HEK293 (cell line): ENCODE results near the gene RRP12.

Experiments used
- CTCF ChIA-PET: fragments of 350-600 bp; formaldehyde crosslinking; extraction: SDS; loops from one replicate; lab custom pipeline; 2021; ENCODE audit warnings: antibody characterized with exemption; lab: Yijun Ruan, JAX
- POLR2A ChIA-PET: fragments of 300-600 bp; formaldehyde crosslinking; extraction: SDS; loops from one replicate; lab custom pipeline; 2020; ENCODE audit warnings: antibody characterized with exemption, inconsistent platforms; lab: Yijun Ruan, JAX
- H3K27ac ChIP-seq: fragments of 200-500 bp; sonication (Bioruptor generic); 2 replicates; pipeline ENCODE4 v1.5.1; 2014; ENCODE audit warnings: low read depth, low read length, control low read depth, inconsistent platforms; ENCODE audit errors: extremely low read depth
- H3K36me3 ChIP-seq, 2 experiments: fragments of 200-500 bp in 1 of 2; sonication (Bioruptor generic) in 1 of 2; 1 replicate in 1 of 2; 2 replicates in 1 of 2; pipeline ENCODE4 v1.5.1; 2014 to 2017; ENCODE audit warnings: inconsistent platforms in 2 of 2, low read length in 2 of 2; ENCODE audit not compliant: control insufficient read depth in 2 of 2, insufficient read depth in 1 of 2
- H3K4me1 ChIP-seq: fragments of 200-500 bp; sonication (Bioruptor generic); 2 replicates; pipeline ENCODE4 v1.5.1; 2014; ENCODE audit warnings: mild to moderate bottlenecking, low read length, inconsistent platforms; ENCODE audit not compliant: control insufficient read depth, insufficient read depth
- H3K4me3 ChIP-seq: 2 replicates; pipeline ENCODE4 v1.5.1; 2011; ENCODE audit warnings: low read depth, mild to moderate bottlenecking, control low read depth, low read length, moderate library complexity
- H3K9me3 ChIP-seq: fragments of 200-500 bp; sonication (Bioruptor generic); 2 replicates; pipeline ENCODE4 v1.5.1; 2014; ENCODE audit warnings: low read depth, low read length, inconsistent platforms; ENCODE audit not compliant: control insufficient read depth, insufficient read depth
- ELK4 ChIP-seq: IDR thresholded peaks from 2 replicates; pipeline ENCODE4 v1.6.1; 2011; ENCODE audit warnings: mild to moderate bottlenecking, low read depth, low read length, borderline replicate concordance
- FEZF1 ChIP-seq: fragments of 450-650 bp; formaldehyde crosslinking; IDR thresholded peaks from 2 replicates; pipeline ENCODE4 v1.5.1; 2016; ENCODE audit warnings: missing biosample characterization, missing genetic modification characterization
- GLI4 ChIP-seq: fragments of 450-650 bp; formaldehyde crosslinking; IDR thresholded peaks from 2 replicates; pipeline ENCODE4 v1.5.1; 2016; ENCODE audit warnings: missing biosample characterization, missing genetic modification characterization
- GLIS1 ChIP-seq: fragments of 450-650 bp; formaldehyde crosslinking; IDR thresholded peaks from 2 replicates; pipeline ENCODE4 v1.5.1; 2016; ENCODE audit warnings: missing biosample characterization, missing genetic modification characterization
- HOXC10 ChIP-seq: sonication (generic); formaldehyde crosslinking; IDR thresholded peaks from 2 replicates; pipeline ENCODE4 v1.8.1; 2023; ENCODE audit warnings: mild to moderate bottlenecking, missing genetic modification reagents
- IKZF3 ChIP-seq: fragments of 450-650 bp; IDR thresholded peaks from 2 replicates; pipeline ENCODE4 v1.5.0; 2018; ENCODE audit warnings: missing biosample characterization, mild to moderate bottlenecking, missing genetic modification characterization, moderate library complexity
- KLF7 ChIP-seq: fragments of 450-650 bp; formaldehyde crosslinking; IDR thresholded peaks from 2 replicates; pipeline ENCODE4 v1.5.1; 2016; ENCODE audit warnings: missing biosample characterization, missing genetic modification characterization, borderline replicate concordance
- SCRT2 ChIP-seq: fragments of 450-650 bp; formaldehyde crosslinking; IDR thresholded peaks from 2 replicates; pipeline ENCODE4 v1.5.1; 2016; ENCODE audit warnings: missing biosample characterization, missing genetic modification characterization
- ZFP37 ChIP-seq: fragments of 450-650 bp; formaldehyde crosslinking; IDR thresholded peaks from 2 replicates; pipeline ENCODE4 v1.5.1; 2016; ENCODE audit warnings: missing biosample characterization, missing genetic modification characterization
- ZFP69B ChIP-seq: fragments of 450-650 bp; formaldehyde crosslinking; IDR thresholded peaks from 2 replicates; pipeline ENCODE4 v1.5.1; 2016; ENCODE audit warnings: missing biosample characterization, missing genetic modification characterization
- ZNF10 ChIP-seq: fragments of 450-650 bp; formaldehyde crosslinking; IDR thresholded peaks from 2 replicates; pipeline ENCODE4 v1.5.1; 2017; ENCODE audit warnings: missing biosample characterization, missing genetic modification characterization
- ZNF112 ChIP-seq: fragments of 450-650 bp; formaldehyde crosslinking; IDR thresholded peaks from 2 replicates; pipeline ENCODE4 v1.5.0; 2017; ENCODE audit warnings: missing biosample characterization, missing genetic modification characterization
- ZNF114 ChIP-seq: fragments of 450-650 bp; formaldehyde crosslinking; IDR thresholded peaks from 2 replicates; pipeline ENCODE4 v1.5.0; 2017; ENCODE audit warnings: missing biosample characterization, missing genetic modification characterization
- ZNF138 ChIP-seq: fragments of 450-650 bp; formaldehyde crosslinking; IDR thresholded peaks from 2 replicates; pipeline ENCODE4 v1.5.1; 2016; ENCODE audit warnings: missing biosample characterization, missing genetic modification characterization, borderline replicate concordance
- ZNF19 ChIP-seq: fragments of 450-650 bp; formaldehyde crosslinking; IDR thresholded peaks from 2 replicates; pipeline ENCODE4; 2016; ENCODE audit warnings: missing biosample characterization, missing genetic modification characterization, low read depth
- ZNF292 ChIP-seq: fragments of 450-650 bp; formaldehyde crosslinking; IDR thresholded peaks from 2 replicates; pipeline ENCODE4 v1.5.1; 2016; ENCODE audit warnings: low read depth, missing biosample characterization, missing genetic modification characterization, borderline replicate concordance
- ZNF366 ChIP-seq: fragments of 450-650 bp; formaldehyde crosslinking; conservative IDR thresholded peaks from 2 replicates; pipeline ENCODE4 v1.5.1; 2016; ENCODE audit warnings: missing biosample characterization, missing genetic modification characterization
- ZNF37A ChIP-seq: fragments of 450-650 bp; IDR thresholded peaks from 2 replicates; pipeline ENCODE4 v1.5.1; 2018; ENCODE audit warnings: missing biosample characterization, missing genetic modification characterization
- ZNF398 ChIP-seq: fragments of 450-650 bp; formaldehyde crosslinking; IDR thresholded peaks from 2 replicates; pipeline ENCODE4 v1.5.1; 2017; ENCODE audit warnings: missing biosample characterization, missing genetic modification characterization
- ZNF433 ChIP-seq: fragments of 450-650 bp; formaldehyde crosslinking; IDR thresholded peaks from 2 replicates; pipeline ENCODE4 v1.5.1; 2016; ENCODE audit warnings: missing biosample characterization, missing genetic modification characterization, low read depth
- ZNF513 ChIP-seq: fragments of 450-650 bp; IDR thresholded peaks from 2 replicates; pipeline ENCODE4 v1.5.1; 2018; ENCODE audit warnings: missing biosample characterization, missing genetic modification characterization
- ZNF521 ChIP-seq: fragments of 450-650 bp; formaldehyde crosslinking; IDR thresholded peaks from 2 replicates; pipeline ENCODE4 v1.5.1; 2017; ENCODE audit warnings: missing biosample characterization, mild to moderate bottlenecking, missing genetic modification characterization
- ZNF529 ChIP-seq: fragments of 450-650 bp; formaldehyde crosslinking; IDR thresholded peaks from 2 replicates; pipeline ENCODE4 v1.5.1; 2017; ENCODE audit warnings: missing genetic modification characterization, missing biosample characterization; ENCODE audit not compliant: insufficient replicate concordance
- ZNF549 ChIP-seq: fragments of 450-650 bp; IDR thresholded peaks from 2 replicates; pipeline ENCODE4 v1.5.1; 2018; ENCODE audit warnings: missing biosample characterization, missing genetic modification characterization, mild to moderate bottlenecking, inconsistent platforms, moderate library complexity
- ZNF585B ChIP-seq: fragments of 450-650 bp; formaldehyde crosslinking; IDR thresholded peaks from 2 replicates; pipeline ENCODE4 v1.5.1; 2016; ENCODE audit warnings: missing biosample characterization, missing genetic modification characterization
- ZNF621 ChIP-seq: fragments of 450-650 bp; formaldehyde crosslinking; IDR thresholded peaks from 2 replicates; pipeline ENCODE4 v1.5.1; 2017; ENCODE audit warnings: missing biosample characterization, missing genetic modification characterization
- ZNF777 ChIP-seq: fragments of 450-650 bp; formaldehyde crosslinking; IDR thresholded peaks from 2 replicates; pipeline ENCODE4 v1.5.1; 2017; ENCODE audit warnings: missing biosample characterization, missing genetic modification characterization, borderline replicate concordance
- ZNF837 ChIP-seq: fragments of 450-650 bp; formaldehyde crosslinking; IDR thresholded peaks from 2 replicates; pipeline ENCODE4 v1.5.1; 2016; ENCODE audit warnings: missing biosample characterization, missing genetic modification characterization
- TF ChIP-seq, protein P1 (sequence below): fragments of 450-650 bp; formaldehyde crosslinking; IDR thresholded peaks from 2 replicates; pipeline ENCODE4 v1.5.1; 2016; ENCODE audit warnings: missing biosample characterization, missing genetic modification characterization
- TF ChIP-seq, protein P2 (sequence below): fragments of 450-650 bp; formaldehyde crosslinking; IDR thresholded peaks from 2 replicates; pipeline ENCODE4 v1.5.1; 2016; ENCODE audit warnings: missing biosample characterization, missing genetic modification characterization

RRP12 gene

DNA sequence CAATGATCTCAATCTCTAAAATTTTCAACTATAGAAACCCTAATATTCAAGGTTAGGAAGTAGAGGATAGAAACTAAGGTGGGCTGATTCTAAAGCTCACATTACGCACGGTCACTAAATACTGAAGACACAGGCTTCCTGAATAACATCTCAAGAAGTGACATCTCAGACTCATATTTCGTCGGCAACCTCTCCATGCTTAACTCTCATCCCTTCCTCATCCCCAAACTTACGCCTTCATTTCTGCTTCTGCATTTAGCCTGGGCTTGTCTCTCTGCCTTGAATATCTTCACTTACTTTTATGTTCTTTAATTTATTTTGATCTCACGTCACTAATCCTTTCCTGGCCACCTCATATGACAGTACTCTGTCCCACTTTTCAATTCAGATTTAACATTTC, 34.1 kb upstream of the RRP12 start (continued):
- TF ChIP-seq, protein P1, sequence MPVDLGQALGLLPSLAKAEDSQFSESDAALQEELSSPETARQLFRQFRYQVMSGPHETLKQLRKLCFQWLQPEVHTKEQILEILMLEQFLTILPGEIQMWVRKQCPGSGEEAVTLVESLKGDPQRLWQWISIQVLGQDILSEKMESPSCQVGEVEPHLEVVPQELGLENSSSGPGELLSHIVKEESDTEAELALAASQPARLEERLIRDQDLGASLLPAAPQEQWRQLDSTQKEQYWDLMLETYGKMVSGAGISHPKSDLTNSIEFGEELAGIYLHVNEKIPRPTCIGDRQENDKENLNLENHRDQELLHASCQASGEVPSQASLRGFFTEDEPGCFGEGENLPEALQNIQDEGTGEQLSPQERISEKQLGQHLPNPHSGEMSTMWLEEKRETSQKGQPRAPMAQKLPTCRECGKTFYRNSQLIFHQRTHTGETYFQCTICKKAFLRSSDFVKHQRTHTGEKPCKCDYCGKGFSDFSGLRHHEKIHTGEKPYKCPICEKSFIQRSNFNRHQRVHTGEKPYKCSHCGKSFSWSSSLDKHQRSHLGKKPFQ = no peak
- TF ChIP-seq ZNF366 (tag by site-specific recombination) = no peak
- TF ChIP-seq, all 188 proteins: peak for 0

GRCh38 chr10:97434557-97434956, 33.4 kb upstream of the RRP12 start:
- ChIA-PET POLR2A (interaction anchor here (0.6 to 2.5 kb wide), 5 partner anchors 11 to 129 kb away, joined by 4 to 11 read pairs (median 5); partner anchors contain the start of genes EXOSC1, RRP12 and ZDHHC16), CTCF (interaction anchor here (0.6 kb wide), 1 partner anchor 117 kb away, joined by 4 read pairs; no protein-coding TSS in a partner anchor)
- no peaks in the 10 kb centered on the region for H3K4me1 ChIP-seq
- no peak overlapping the region for H3K4me3 ChIP-seq
- peaks cover 73 to 89% of the 10 kb centered on the region in 2 experiments for H3K36me3 ChIP-seq
- no peak for TF ChIP-seq ZNF138
- no peak for TF ChIP-seq ZNF292 (tag by site-specific recombination)
- TF ChIP-seq ZNF777 = no peak
- TF ChIP-seq KLF7 = no peak
- no peak for TF ChIP-seq ZNF112 (tag by site-specific recombination)
- no peak for TF ChIP-seq GLIS1
- no peak for TF ChIP-seq ZNF37A
- TF ChIP-seq ZNF513 = no peak
- no peak for TF ChIP-seq ZNF837 (tag by site-specific recombination)
- no peak for TF ChIP-seq ZNF10 (tag by site-specific recombination)
- TF ChIP-seq ZNF585B = no peak
- no peak for TF ChIP-seq ZNF398 (tag by site-specific recombination)
- no peak for TF ChIP-seq GLI4 (tag by site-specific recombination)
- no peak for TF ChIP-seq ZNF433 (tag by site-specific recombination)
- TF ChIP-seq ZFP37 (tag by site-specific recombination) = no peak; the same call in 1 of the 2 replicates
- TF ChIP-seq ZNF621 = no peak
- no peak overlapping the region for H3K27ac ChIP-seq
- H3K9me3 ChIP-seq = no peaks in the 10 kb centered on the region

DNA sequence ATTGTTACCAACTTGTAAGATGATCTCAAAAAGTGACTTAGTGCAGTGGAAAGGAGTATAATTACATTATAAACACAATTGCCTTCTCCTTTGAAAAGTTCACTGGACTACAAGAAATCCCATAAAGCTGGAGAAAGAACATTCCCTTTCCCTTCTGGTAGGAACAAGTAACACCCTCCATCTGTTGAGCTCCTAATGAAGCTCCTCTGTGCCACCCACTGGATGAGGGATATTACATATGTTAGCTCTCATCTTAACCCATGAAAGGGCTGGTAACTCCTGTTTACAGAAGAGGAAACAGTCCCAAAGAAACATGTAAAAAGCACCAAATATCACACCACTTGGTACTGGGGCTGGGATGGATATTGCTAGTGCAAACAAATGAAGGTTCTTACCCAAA, 32.9 kb upstream of the RRP12 start:
- CTCF ChIA-PET = interaction anchor here (0.6 to 1.3 kb wide), 2 partner anchors 32 to 33 kb away, joined by 4 to 6 read pairs; partner anchors contain the start of gene RRP12
- H3K4me1 ChIP-seq = no peaks in the 10 kb centered on the region
- H3K9me3 ChIP-seq = no peaks in the 10 kb centered on the region
- H3K27ac ChIP-seq = no peak overlapping the region
- POLR2A ChIA-PET = interaction anchor here (0.6 to 2.5 kb wide), 5 partner anchors 11 to 33 kb away, joined by 4 to 11 read pairs (median 5); partner anchors contain the start of genes EXOSC1, RRP12 and ZDHHC16
- H3K36me3 ChIP-seq = peaks cover 77 to 89% of the 10 kb centered on the region in 2 experiments
- H3K4me3 ChIP-seq = no peak overlapping the region
- TF ChIP-seq ZNF529 (tag by site-specific recombination) (no peak), HOXC10 (CRISPR knock-in tag) (no peak), ZNF114 (tag by site-specific recombination) (no peak), ZNF521 (no peak), ZNF549 (tag by site-specific recombination) (no peak), SCRT2 (peak; percentile 76; the same call in 1 of the 2 replicates), ZNF19 (tag by site-specific recombination) (no peak), IKZF3 (tag by site-specific recombination) (peak; percentile 59; the same call in 1 of the 2 replicates), ELK4 (no peak), ZFP69B (no peak), FEZF1 (tag by site-specific recombination) (no peak)
- TF ChIP-seq, protein P2, sequence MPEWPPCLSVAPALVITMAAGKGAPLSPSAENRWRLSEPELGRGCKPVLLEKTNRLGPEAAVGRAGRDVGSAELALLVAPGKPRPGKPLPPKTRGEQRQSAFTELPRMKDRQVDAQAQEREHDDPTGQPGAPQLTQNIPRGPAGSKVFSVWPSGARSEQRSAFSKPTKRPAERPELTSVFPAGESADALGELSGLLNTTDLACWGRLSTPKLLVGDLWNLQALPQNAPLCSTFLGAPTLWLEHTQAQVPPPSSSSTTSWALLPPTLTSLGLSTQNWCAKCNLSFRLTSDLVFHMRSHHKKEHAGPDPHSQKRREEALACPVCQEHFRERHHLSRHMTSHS = no peak
